NCI-H774 (cell line): ENCODE measurements around the gene CBFA2T2.
"Not testable (repeated sequence)": the region's sequence is repeated elsewhere in the genome, so short reads cannot be mapped to it uniquely, and the experiment has no call there.

Experiments
- DNase-seq: peaks from one replicate; lab custom pipeline; 2025; lab: John Stamatoyannopoulos, UW

Gene CBFA2T2

GRCh38 chr20:33626190-33626589 lies 136.3 kb downstream of the CBFA2T2 start:
- no peak for DNase-seq

- DNase-seq, result no peak
Measured at GRCh38 chr20:33627577-33628216, 137.8 kb downstream of the CBFA2T2 start.

GRCh38 chr20:33629533-33629932 lies 139.6 kb downstream of the CBFA2T2 start:
- no peak for DNase-seq

- DNase-seq, result no peak
Measured at GRCh38 chr20:33629979-33630378, 140.1 kb downstream of the CBFA2T2 start.

GRCh38 chr20:33630507-33630906 lies 140.6 kb downstream of the CBFA2T2 start:
- no peak for DNase-seq

- not testable (repeated sequence) for DNase-seq
Measured at GRCh38 chr20:33631910-33632309, 142.0 kb downstream of the CBFA2T2 start.

- no peak for DNase-seq
Measured at GRCh38 chr20:33635341-33635740, 145.4 kb downstream of the CBFA2T2 start.

- DNase-seq, result no peak
Measured at GRCh38 chr20:33636776-33637175, 146.9 kb downstream of the CBFA2T2 start.

GRCh38 chr20:33640287-33640686 lies 150.4 kb downstream of the CBFA2T2 start:
- no peak for DNase-seq

- DNase-seq, result no peak
Measured at GRCh38 chr20:33644313-33645071, 154.6 kb downstream of the CBFA2T2 start.

GRCh38 chr20:33645072-33645358 lies 155.1 kb downstream of the CBFA2T2 start:
- DNase-seq, result no peak

GRCh38 chr20:33645396-33645795 lies 155.5 kb downstream of the CBFA2T2 start:
- DNase-seq, result no peak

GRCh38 chr20:33646191-33646590 lies 156.3 kb downstream of the CBFA2T2 start:
- no peak for DNase-seq

GRCh38 chr20:33646959-33647602 lies 157.2 kb downstream of the CBFA2T2 start:
- not testable (repeated sequence) for DNase-seq

- no peak for DNase-seq
Measured at GRCh38 chr20:33647603-33648395, 157.9 kb downstream of the CBFA2T2 start.

- DNase-seq, result no peak
Measured at GRCh38 chr20:33648396-33649004, 158.6 kb downstream of the CBFA2T2 start.

GRCh38 chr20:33649201-33649681 lies 159.3 kb downstream of the CBFA2T2 start:
- peak; percentile 23 for DNase-seq

- DNase-seq, result no peak
Measured at GRCh38 chr20:33650111-33650752, 160.3 kb downstream of the CBFA2T2 start.

GRCh38 chr20:33650753-33651561 lies 161.1 kb downstream of the CBFA2T2 start:
- DNase-seq, result peak; percentile 15

- DNase-seq, result peak; percentile 43
Measured at GRCh38 chr20:33651562-33652048, 161.7 kb downstream of the CBFA2T2 start.
